ENCODE measurements around the gene DGKD.

DNA sequence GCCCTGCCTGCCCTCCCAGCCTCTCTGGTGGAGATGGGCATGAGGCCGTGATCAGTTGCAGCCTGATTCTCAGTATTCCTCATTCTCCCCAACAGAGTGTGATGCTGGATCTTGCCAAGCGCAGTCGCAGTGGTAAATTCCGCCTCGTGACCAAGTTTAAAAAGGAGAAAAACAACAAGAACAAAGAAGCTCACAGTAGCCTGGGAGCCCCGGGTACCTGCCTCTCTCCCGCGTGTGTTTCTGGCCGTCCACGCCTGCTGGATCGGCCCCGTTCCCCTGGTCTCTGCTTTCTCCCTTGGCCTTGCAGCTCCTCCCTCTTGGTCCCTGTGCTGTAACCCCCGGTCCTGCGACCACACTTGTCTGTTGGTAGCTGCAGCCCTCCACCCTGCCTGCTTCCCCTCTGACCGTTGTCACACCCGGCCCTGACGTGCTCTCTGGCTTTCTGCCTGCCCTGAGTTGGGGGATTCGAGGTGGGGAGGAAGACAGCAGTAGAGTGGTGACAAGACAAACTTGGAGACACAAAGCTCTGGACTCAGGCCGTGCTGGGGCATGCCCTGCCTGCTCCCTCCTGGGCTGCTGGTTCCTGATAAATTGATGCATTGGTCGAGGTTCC lies 112.8 kb downstream of the DGKD start:
- TF ChIP-seq, protein P1, sequence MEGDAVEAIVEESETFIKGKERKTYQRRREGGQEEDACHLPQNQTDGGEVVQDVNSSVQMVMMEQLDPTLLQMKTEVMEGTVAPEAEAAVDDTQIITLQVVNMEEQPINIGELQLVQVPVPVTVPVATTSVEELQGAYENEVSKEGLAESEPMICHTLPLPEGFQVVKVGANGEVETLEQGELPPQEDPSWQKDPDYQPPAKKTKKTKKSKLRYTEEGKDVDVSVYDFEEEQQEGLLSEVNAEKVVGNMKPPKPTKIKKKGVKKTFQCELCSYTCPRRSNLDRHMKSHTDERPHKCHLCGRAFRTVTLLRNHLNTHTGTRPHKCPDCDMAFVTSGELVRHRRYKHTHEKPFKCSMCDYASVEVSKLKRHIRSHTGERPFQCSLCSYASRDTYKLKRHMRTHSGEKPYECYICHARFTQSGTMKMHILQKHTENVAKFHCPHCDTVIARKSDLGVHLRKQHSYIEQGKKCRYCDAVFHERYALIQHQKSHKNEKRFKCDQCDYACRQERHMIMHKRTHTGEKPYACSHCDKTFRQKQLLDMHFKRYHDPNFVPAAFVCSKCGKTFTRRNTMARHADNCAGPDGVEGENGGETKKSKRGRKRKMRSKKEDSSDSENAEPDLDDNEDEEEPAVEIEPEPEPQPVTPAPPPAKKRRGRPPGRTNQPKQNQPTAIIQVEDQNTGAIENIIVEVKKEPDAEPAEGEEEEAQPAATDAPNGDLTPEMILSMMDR (IDR thresholded peaks at IDR 0.05) = no peak
- TF ChIP-seq POLR2AphosphoS5 (IDR thresholded peaks at IDR 0.05) = no peak
- no peak for TF ChIP-seq POLR2A (IDR thresholded peaks at IDR 0.05)
- TF ChIP-seq EP300 (IDR thresholded peaks at IDR 0.05) = no peak

All from suprapubic skin (tissue), 4 donors.